Measurements from ENCODE around the gene CEP76.

CEP76 gene

DNA sequence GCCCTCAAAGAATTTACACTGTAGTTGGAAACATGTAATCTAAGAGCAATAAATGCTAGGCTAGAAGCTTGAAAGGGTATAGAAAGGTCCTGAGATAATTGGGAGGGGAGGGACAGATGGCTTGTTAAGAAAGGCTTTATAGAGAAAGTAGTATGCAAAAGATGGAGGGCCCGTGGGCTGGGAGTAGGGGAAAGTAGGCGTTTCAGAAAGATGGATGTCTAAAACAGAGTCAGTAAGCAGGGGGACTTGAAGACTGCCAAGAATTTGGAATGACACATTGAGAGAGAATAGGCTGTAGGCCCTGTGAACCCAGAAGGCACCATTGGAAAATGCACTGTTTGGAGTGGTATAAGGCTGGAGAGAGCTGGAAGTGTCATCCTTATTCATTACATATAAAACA lies 1.1 kb upstream of the CEP76 start:
- FAIRE-seq (no peak), DNase-seq (ENCODE audit: insufficient read length, low spot score) (no peak)
- no peak for TF ChIP-seq CTCF (IDR thresholded peaks at IDR 0.05; ENCODE audit: insufficient read depth, missing control alignments)

- DNase-seq (ENCODE audit: insufficient read length, low spot score), result no peak
- no peak for TF ChIP-seq CTCF (IDR thresholded peaks at IDR 0.05; ENCODE audit: insufficient read depth, missing control alignments)
- FAIRE-seq, result no peak
These were observed 609 bp upstream of the CEP76 start for GRCh38 chr18:12703096-12703567.

GRCh38 chr18:12701161-12701560 lies 1.4 kb downstream of the CEP76 start:
- TF ChIP-seq CTCF (IDR thresholded peaks at IDR 0.05; ENCODE audit: insufficient read depth, missing control alignments), result no peak
- FAIRE-seq, result no peak
- no peak for DNase-seq (ENCODE audit: insufficient read length, low spot score)

- no peak for TF ChIP-seq CTCF (IDR thresholded peaks at IDR 0.05; ENCODE audit: insufficient read depth, missing control alignments)
- DNase-seq (ENCODE audit: insufficient read length, low spot score), result no peak
- no peak for FAIRE-seq
These were observed 2.8 kb downstream of the CEP76 start for GRCh38 chr18:12699747-12700146.

- no peak for FAIRE-seq
- no peak for TF ChIP-seq CTCF (IDR thresholded peaks at IDR 0.05; ENCODE audit: insufficient read depth, missing control alignments)
- DNase-seq (ENCODE audit: insufficient read length, low spot score), result no peak
These were observed 8.5 kb downstream of the CEP76 start for GRCh38 chr18:12694032-12694431.

- FAIRE-seq, result no peak
- no peak for TF ChIP-seq CTCF (IDR thresholded peaks at IDR 0.05; ENCODE audit: insufficient read depth, missing control alignments)
- no peak for DNase-seq (ENCODE audit: insufficient read length, low spot score)
These were observed 10.3 kb downstream of the CEP76 start for GRCh38 chr18:12692206-12692605.

DNA sequence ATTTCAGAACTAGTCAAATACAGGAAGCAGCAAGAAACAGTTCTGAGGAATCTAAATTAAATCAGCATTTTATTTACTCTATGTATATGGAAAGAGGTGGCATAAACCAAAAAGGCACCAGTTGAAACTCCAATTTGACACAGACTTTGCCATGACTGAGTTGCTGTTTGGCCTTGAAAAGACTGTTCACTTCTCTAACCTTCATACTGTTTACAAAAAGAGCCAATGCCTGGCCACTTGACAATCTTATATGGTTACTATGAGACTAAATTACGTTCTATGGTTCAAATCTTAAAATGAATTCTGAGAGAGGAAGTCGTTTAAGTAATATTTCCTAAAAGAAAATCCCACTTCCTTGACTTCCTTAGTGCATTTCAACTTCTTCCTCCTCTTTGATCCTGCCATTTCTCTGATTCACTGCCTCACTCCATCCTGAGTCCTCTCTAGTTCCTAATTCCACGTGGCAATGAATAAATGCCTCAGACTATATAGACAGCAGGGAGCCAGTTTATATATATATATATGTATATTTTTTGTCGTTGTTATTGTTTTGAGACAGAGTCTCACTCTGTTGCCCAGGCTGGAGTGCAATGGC lies 13.2 kb downstream of the CEP76 start:
- no peak for FAIRE-seq
- no peak for DNase-seq (ENCODE audit: insufficient read length, low spot score)
- TF ChIP-seq CTCF (IDR thresholded peaks at IDR 0.05; ENCODE audit: insufficient read depth, missing control alignments), result no peak
